H9 (cell line): ENCODE data around the gene PRR11. TPM values are rescaled to one million over a fixed set of nuclear protein-coding genes. Genes with fewer than 3 reads are reported as not detected.

Experiments used
- DNase-seq: peaks from one replicate; pipeline ENCODE4 v3.0.0-alpha.2; 2017
- H2AFZ ChIP-seq: one replicate; pipeline ENCODE4 v1.6.1; 2013; ENCODE audit warnings: mild to moderate bottlenecking, low read length, control low read depth, moderate library complexity
- H2AK5ac ChIP-seq: 2 replicates; pipeline ENCODE4 v1.6.1; 2013; ENCODE audit warnings: low read length, control low read depth, mixed read lengths; ENCODE audit not compliant: insufficient read length
- H2BK120ac ChIP-seq: one replicate; pipeline ENCODE4 v1.6.1; 2013; ENCODE audit warnings: low read depth, mild to moderate bottlenecking, low read length, control low read depth, inconsistent platforms; ENCODE audit not compliant: poor library complexity, severe bottlenecking
- H2BK12ac ChIP-seq: 2 replicates; pipeline ENCODE4 v1.6.1; 2013; ENCODE audit warnings: low read length, control low read depth, mixed read lengths, low read depth; ENCODE audit not compliant: insufficient read length
- H2BK15ac ChIP-seq: 2 replicates; pipeline ENCODE4 v1.6.1; 2013; ENCODE audit warnings: low read depth, low read length, control low read depth
- H2BK20ac ChIP-seq: one replicate; pipeline ENCODE4 v1.6.1; 2013; ENCODE audit warnings: low read depth, mild to moderate bottlenecking, low read length, control low read depth, inconsistent platforms; ENCODE audit not compliant: poor library complexity, severe bottlenecking
- H2BK5ac ChIP-seq: 2 replicates; pipeline ENCODE4 v1.6.1; 2013; ENCODE audit warnings: low read length, control low read depth, mixed read lengths; ENCODE audit not compliant: insufficient read length
- H3K14ac ChIP-seq: 2 replicates; pipeline ENCODE4 v1.6.1; 2013; ENCODE audit warnings: low read length, control low read depth; ENCODE audit not compliant: insufficient read depth
- H3K18ac ChIP-seq: 2 replicates; pipeline ENCODE4 v1.6.1; 2013; ENCODE audit warnings: low read depth, mild to moderate bottlenecking, mixed read lengths, low read length, control low read depth; ENCODE audit not compliant: insufficient read length
- H3K23ac ChIP-seq: 2 replicates; pipeline ENCODE4 v1.6.1; 2013; ENCODE audit warnings: low read length, control low read depth, mixed read lengths, low read depth; ENCODE audit not compliant: insufficient read length
- H3K23me2 ChIP-seq: 2 replicates; pipeline ENCODE4 v1.6.1; 2013; ENCODE audit warnings: low read depth, mild to moderate bottlenecking, mixed read lengths, low read length, control low read depth; ENCODE audit not compliant: insufficient read length, poor library complexity, severe bottlenecking
- H3K27ac ChIP-seq: 2 replicates; pipeline ENCODE4 v1.5.1; 2013; ENCODE audit warnings: low read length, control low read depth, mixed read lengths, low read depth; ENCODE audit not compliant: insufficient read length
- H3K27me3 ChIP-seq: 2 replicates; pipeline ENCODE4 v1.6.1; 2013; ENCODE audit warnings: low read length, control low read depth, inconsistent platforms; ENCODE audit not compliant: insufficient read depth
- H3K4ac ChIP-seq: 2 replicates; pipeline ENCODE4 v1.6.1; 2013; ENCODE audit warnings: low read depth, mild to moderate bottlenecking, control low read depth, inconsistent platforms, low read length, moderate library complexity
- H3K4me1 ChIP-seq: 2 replicates; pipeline ENCODE4 v1.6.1; 2013; ENCODE audit warnings: low read length, control low read depth, inconsistent platforms; ENCODE audit not compliant: insufficient read depth
- H3K4me2 ChIP-seq: 2 replicates; pipeline ENCODE4 v1.6.1; 2013; ENCODE audit warnings: low read length, control low read depth, mixed read lengths; ENCODE audit not compliant: insufficient read length, insufficient read depth
- H3K56ac ChIP-seq: 2 replicates; pipeline ENCODE4 v1.6.1; 2013; ENCODE audit warnings: low read depth, mild to moderate bottlenecking, mixed read lengths, low read length, control low read depth; ENCODE audit not compliant: insufficient read length
- H3K79me1 ChIP-seq: 2 replicates; pipeline ENCODE4 v1.6.1; 2013; ENCODE audit warnings: low read depth, mild to moderate bottlenecking, moderate library complexity, low read length, control low read depth, inconsistent platforms; ENCODE audit not compliant: insufficient read depth, poor library complexity, severe bottlenecking
- H3K79me2 ChIP-seq: 2 replicates; pipeline ENCODE4 v1.6.1; 2013; ENCODE audit warnings: low read length, control low read depth, inconsistent platforms; ENCODE audit not compliant: insufficient read depth
- H3K9ac ChIP-seq: 2 replicates; pipeline ENCODE4 v1.6.1; 2013; ENCODE audit warnings: low read length, control low read depth, mixed read lengths; ENCODE audit not compliant: insufficient read length; ENCODE audit errors: extremely low read depth
- H3K9me3 ChIP-seq: one replicate; pipeline ENCODE4 v1.6.1; 2013; ENCODE audit warnings: low read depth, low read length, inconsistent platforms; ENCODE audit not compliant: control insufficient read depth
- H3T11ph ChIP-seq: one replicate; pipeline ENCODE4 v1.6.1; 2013; ENCODE audit warnings: mild to moderate bottlenecking, low read length, control low read depth, inconsistent platforms
- H4K20me1 ChIP-seq: one replicate; pipeline ENCODE4 v1.6.1; 2013; ENCODE audit not compliant: control insufficient read depth, insufficient read length, insufficient read depth
- H4K5ac ChIP-seq: 2 replicates; pipeline ENCODE4 v1.6.1; 2013; ENCODE audit warnings: low read depth, mild to moderate bottlenecking, mixed read lengths, low read length, control low read depth; ENCODE audit not compliant: insufficient read length
- H4K8ac ChIP-seq: replicated peaks from 2 replicates; pipeline ENCODE4 v1.6.1; 2013; ENCODE audit warnings: low read length, control low read depth, mixed read lengths, low read depth; ENCODE audit not compliant: insufficient read length
- H4K91ac ChIP-seq: 2 replicates; pipeline ENCODE4 v1.6.1; 2013; ENCODE audit warnings: low read depth, mild to moderate bottlenecking, moderate library complexity, mixed read lengths, low read length, control low read depth; ENCODE audit not compliant: insufficient read length
- H3K27ac Mint-ChIP-seq, 3 experiments: 2 replicates in 2 of 3; 3 replicates in 1 of 3; pipeline ENCODE4 v1.8.0; 2020 to 2021; ENCODE audit warnings: mixed read lengths in 3 of 3, mild to moderate bottlenecking in 1 of 3, moderate library complexity in 1 of 3
- H3K27me3 Mint-ChIP-seq: 2 replicates; pipeline ENCODE4 v1.8.0; 2021; ENCODE audit warnings: low read depth, mild to moderate bottlenecking, moderate library complexity, mixed read lengths
- H3K36me3 Mint-ChIP-seq, 3 experiments: 2 replicates in 2 of 3; 3 replicates in 1 of 3; pipeline ENCODE4 v1.8.0; 2020 to 2021; ENCODE audit warnings: low read depth in 3 of 3, mixed read lengths in 3 of 3; ENCODE audit not compliant: insufficient read depth in 1 of 3
- H3K4me1 Mint-ChIP-seq, 2 experiments: 2 replicates each; pipeline ENCODE4 v1.8.0; 2020; ENCODE audit warnings: mixed read lengths in 2 of 2
- H3K4me3 Mint-ChIP-seq, 2 experiments: 2 replicates in 1 of 2; 3 replicates in 1 of 2; pipeline ENCODE4 v1.8.0; 2020 to 2021; ENCODE audit warnings: mild to moderate bottlenecking in 2 of 2, mixed read lengths in 2 of 2, moderate library complexity in 1 of 2
- H3K9me3 Mint-ChIP-seq, 2 experiments: 2 replicates in 1 of 2; 3 replicates in 1 of 2; pipeline ENCODE4 v1.8.0; 2020; ENCODE audit warnings: mild to moderate bottlenecking in 2 of 2, mixed read lengths in 2 of 2, moderate library complexity in 1 of 2
- WGBS: extraction: QIAGEN DNeasy Blood & Tissue Kit; methylation state at CpG from one replicate; pipeline ENCODE4 v1.1.7; 2013; ENCODE audit warnings: missing lambda C conversion rate, low lambda C conversion rate, mixed read lengths; ENCODE audit not compliant: insufficient read length; ENCODE audit errors: extremely low coverage; 5-methylcytosine and 5-hydroxymethylcytosine counted together
- total RNA-seq: library from RNA; stranded (reverse); gene quantifications from 2 replicates; pipeline ENCODE4 v1.2.1, GENCODE V29; 2021
- TF ChIP-seq, protein P1 (sequence below): fragments of 200-600 bp; sonication (generic); conservative IDR thresholded peaks from 3 replicates; pipeline ENCODE4 v1.8.0; 2021; ENCODE audit warnings: antibody characterized with exemption, mild to moderate bottlenecking

PRR11 gene
- total RNA-seq, 1 experiment from 2014 or later, result 70.7 TPM

DNA sequence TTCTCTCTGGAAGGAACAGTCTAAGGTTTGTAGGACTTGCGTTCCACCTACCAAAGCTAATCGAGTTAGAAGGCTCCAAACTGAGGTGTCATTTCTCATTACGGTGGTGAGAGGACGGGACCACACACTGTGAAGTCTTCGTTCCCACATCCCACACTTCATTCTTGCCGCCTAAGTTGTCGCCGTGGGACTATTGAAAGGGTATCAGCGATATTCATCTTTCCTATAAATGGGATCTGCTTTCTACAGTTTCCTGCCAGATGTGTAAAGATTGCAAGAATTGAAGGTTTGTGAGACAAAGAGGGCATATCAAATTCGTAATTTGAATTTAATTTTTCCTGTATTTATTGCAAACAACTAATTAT lies 48.3 kb upstream of the PRR11 start:
- Histone ChIP-seq H4K91ac (no peak overlapping the region), H3K14ac (no peak overlapping the region), H2BK15ac (no peak overlapping the region), H3K56ac (no peak overlapping the region), H2BK20ac (no peak overlapping the region), H3K23ac (no peak overlapping the region), H3K79me2 (peaks cover 6% of the 10 kb centered on the region; the same call in 1 of the 2 replicates), H2BK5ac (no peak overlapping the region), H3T11ph (no peak overlapping the region), H3K79me1 (no peaks in the 10 kb centered on the region), H2AK5ac (no peak overlapping the region), H4K20me1 (no peaks in the 10 kb centered on the region), H3K9me3 (no peaks in the 10 kb centered on the region), H3K4me1 (no peaks in the 10 kb centered on the region), H4K8ac (no peak overlapping the region), H2BK120ac (no peak overlapping the region), H3K9ac (peak overlapping the region; percentile 75), H2BK12ac (no peak overlapping the region), H3K23me2 (peaks cover 4% of the 10 kb centered on the region), H3K27me3 (no peaks in the 10 kb centered on the region), H3K27ac (peak overlapping the region; percentile 35), H3K18ac (peak overlapping the region; percentile 9), H4K5ac (no peak overlapping the region), H3K4ac (no peak overlapping the region), H3K4me2 (peak overlapping the region; percentile 82), H2AFZ (no peak overlapping the region)
- Mint-ChIP-seq H3K9me3 (no peaks in the 10 kb centered on the region), H3K27me3 (no peaks in the 10 kb centered on the region), H3K36me3 (peaks cover 22 to 33% (median 29%) of the 10 kb centered on the region in 3 experiments), H3K27ac (peak overlapping the region; percentile 93 to 96 (median 95)), H3K4me1 (peaks cover 9 to 12% of the 10 kb centered on the region in 2 experiments), H3K4me3 (peak overlapping the region; percentile 98 to 99)
- TF ChIP-seq, protein P1, sequence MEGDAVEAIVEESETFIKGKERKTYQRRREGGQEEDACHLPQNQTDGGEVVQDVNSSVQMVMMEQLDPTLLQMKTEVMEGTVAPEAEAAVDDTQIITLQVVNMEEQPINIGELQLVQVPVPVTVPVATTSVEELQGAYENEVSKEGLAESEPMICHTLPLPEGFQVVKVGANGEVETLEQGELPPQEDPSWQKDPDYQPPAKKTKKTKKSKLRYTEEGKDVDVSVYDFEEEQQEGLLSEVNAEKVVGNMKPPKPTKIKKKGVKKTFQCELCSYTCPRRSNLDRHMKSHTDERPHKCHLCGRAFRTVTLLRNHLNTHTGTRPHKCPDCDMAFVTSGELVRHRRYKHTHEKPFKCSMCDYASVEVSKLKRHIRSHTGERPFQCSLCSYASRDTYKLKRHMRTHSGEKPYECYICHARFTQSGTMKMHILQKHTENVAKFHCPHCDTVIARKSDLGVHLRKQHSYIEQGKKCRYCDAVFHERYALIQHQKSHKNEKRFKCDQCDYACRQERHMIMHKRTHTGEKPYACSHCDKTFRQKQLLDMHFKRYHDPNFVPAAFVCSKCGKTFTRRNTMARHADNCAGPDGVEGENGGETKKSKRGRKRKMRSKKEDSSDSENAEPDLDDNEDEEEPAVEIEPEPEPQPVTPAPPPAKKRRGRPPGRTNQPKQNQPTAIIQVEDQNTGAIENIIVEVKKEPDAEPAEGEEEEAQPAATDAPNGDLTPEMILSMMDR, result no peak
- DNase-seq, result no peak
- no CpG with 5 or more reads among the region's 10 CpGs for WGBS
